Memory B cell (primary cell): ENCODE results near the gene RASGRF2.
"Not testable (repeated sequence)": the region's sequence is repeated elsewhere in the genome, so short reads cannot be mapped to it uniquely, and the experiment has no call there.

Experiments
- ATAC-seq: fragments of 150-1000 bp; cut with Tn5 transposase; 2 replicates; pipeline ENCODE4 v1.10.0; 2021; ENCODE audit warnings: low read depth, mild to moderate bottlenecking, moderate library complexity
- DNase-seq, 2 donors: peaks; one replicate each; pipeline ENCODE4 v3.0.0; 2022; ENCODE audit warnings: low spot score in 2 of 2
- H3K27ac Mint-ChIP-seq: one replicate; pipeline ENCODE4 v1.8.0; 2022; ENCODE audit warnings: mild to moderate bottlenecking, moderate library complexity, mixed read lengths
- H3K27me3 Mint-ChIP-seq: one replicate; pipeline ENCODE4 v1.8.0; 2022; ENCODE audit warnings: mixed read lengths
- H3K36me3 Mint-ChIP-seq: one replicate; pipeline ENCODE4 v1.8.0; 2022; ENCODE audit warnings: mild to moderate bottlenecking, mixed read lengths
- H3K4me1 Mint-ChIP-seq: one replicate; pipeline ENCODE4 v1.8.0; 2022; ENCODE audit warnings: mixed read lengths
- H3K4me3 Mint-ChIP-seq: one replicate; pipeline ENCODE4 v1.8.0; 2022; ENCODE audit warnings: mild to moderate bottlenecking, moderate library complexity, mixed read lengths
- H3K9me3 Mint-ChIP-seq: one replicate; pipeline ENCODE4 v1.8.0; 2022; ENCODE audit warnings: mixed read lengths

The RASGRF2 gene

GRCh38 chr5:81253875-81254274, 293.7 kb downstream of the RASGRF2 start:
- H3K9me3 Mint-ChIP-seq = peaks cover 2% of the 10 kb centered on the region
- peaks cover 31% of the 10 kb centered on the region for H3K36me3 Mint-ChIP-seq
- H3K4me1 Mint-ChIP-seq = peaks cover 2% of the 10 kb centered on the region
- no peak overlapping the region for H3K27ac Mint-ChIP-seq
- no peaks in the 10 kb centered on the region for H3K27me3 Mint-ChIP-seq
- ATAC-seq (no peak), DNase-seq (no peak)
- no peak overlapping the region for H3K4me3 Mint-ChIP-seq

DNA sequence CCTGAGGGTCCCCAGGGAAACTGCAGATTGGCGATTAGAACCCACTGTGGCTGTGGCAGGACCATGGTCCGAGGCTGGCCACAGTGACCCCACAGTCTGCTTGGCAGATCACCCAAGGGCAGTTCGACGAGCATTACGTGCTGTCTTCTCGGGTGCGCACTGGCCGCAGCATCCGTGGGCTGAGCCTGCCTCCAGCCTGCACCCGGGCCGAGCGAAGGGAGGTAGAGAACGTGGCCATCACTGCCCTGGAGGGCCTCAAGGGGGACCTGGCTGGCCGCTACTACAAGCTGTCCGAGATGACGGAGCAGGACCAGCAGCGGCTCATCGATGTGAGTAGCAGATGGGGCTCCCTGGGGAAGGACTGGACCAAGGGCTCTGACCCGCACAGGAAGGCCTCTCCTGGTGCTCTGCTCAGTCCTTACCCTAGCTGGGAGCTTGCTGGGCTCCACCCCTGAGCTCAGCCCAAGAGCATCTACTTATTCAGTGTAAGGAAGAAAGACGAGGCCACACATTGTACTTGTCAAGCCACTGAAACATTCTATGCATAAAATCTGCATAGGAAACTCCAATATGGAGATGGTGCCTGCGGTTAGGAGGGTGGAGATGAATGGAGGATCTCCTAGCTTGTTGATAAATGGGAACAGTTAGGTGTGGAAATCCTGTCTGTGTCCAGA, 294.9 kb downstream of the RASGRF2 start:
- Mint-ChIP-seq H3K9me3 (peaks cover 5% of the 10 kb centered on the region), H3K36me3 (peaks cover 33% of the 10 kb centered on the region), H3K27ac (no peak overlapping the region), H3K27me3 (no peaks in the 10 kb centered on the region), H3K4me1 (peaks cover 5% of the 10 kb centered on the region), H3K4me3 (no peak overlapping the region)
- DNase-seq (no peak), ATAC-seq (no peak)

- ATAC-seq (no peak), DNase-seq (no peak)
- Mint-ChIP-seq H3K36me3 (peaks cover 38% of the 10 kb centered on the region), H3K9me3 (peaks cover 7% of the 10 kb centered on the region), H3K27ac (no peak overlapping the region), H3K4me3 (no peak overlapping the region), H3K4me1 (peaks cover 5% of the 10 kb centered on the region), H3K27me3 (no peaks in the 10 kb centered on the region)
These were observed 296.6 kb downstream of the RASGRF2 start for GRCh38 chr5:81256766-81257165.

- not testable (repeated sequence) for H3K27me3 Mint-ChIP-seq, ATAC-seq, H3K27ac Mint-ChIP-seq, H3K4me3 Mint-ChIP-seq, H3K4me1 Mint-ChIP-seq, DNase-seq
- peaks cover 10% of the 10 kb centered on the region for H3K9me3 Mint-ChIP-seq
- peaks cover 33% of the 10 kb centered on the region for H3K36me3 Mint-ChIP-seq
These were observed 302.6 kb downstream of the RASGRF2 start for GRCh38 chr5:81262796-81263195.

DNA sequence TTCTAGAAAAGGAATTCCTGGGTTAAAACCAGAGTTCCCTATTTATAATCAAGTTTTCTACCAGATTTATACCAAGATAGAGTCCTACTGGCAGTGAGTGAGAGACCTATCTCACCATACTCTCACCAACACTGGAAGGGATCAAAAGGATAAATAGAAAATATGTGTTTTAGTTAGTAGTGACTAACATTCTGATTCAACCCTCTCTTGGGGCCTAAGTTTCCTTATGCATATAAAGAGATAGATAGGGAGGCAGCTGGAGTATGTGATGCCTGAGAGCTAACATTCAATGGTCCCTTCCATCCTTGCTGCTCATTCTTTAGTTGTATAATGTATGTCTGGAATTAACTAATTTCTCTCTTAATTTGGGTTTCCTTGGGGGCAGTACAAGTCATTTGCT, 304.9 kb downstream of the RASGRF2 start:
- DNase-seq = no peak
- Mint-ChIP-seq H3K27me3 (no peaks in the 10 kb centered on the region), H3K36me3 (peaks cover 33% of the 10 kb centered on the region), H3K4me1 (peaks cover 8% of the 10 kb centered on the region), H3K9me3 (peaks cover 6% of the 10 kb centered on the region), H3K4me3 (no peak overlapping the region), H3K27ac (no peak overlapping the region)
- ATAC-seq = no peak

- ATAC-seq (no peak), DNase-seq (no peak)
- Mint-ChIP-seq H3K27me3 (no peaks in the 10 kb centered on the region), H3K36me3 (peaks cover 35% of the 10 kb centered on the region), H3K4me3 (no peak overlapping the region), H3K27ac (no peak overlapping the region), H3K9me3 (peaks cover 11% of the 10 kb centered on the region), H3K4me1 (peaks cover 18% of the 10 kb centered on the region)
These were observed 308.5 kb downstream of the RASGRF2 start for GRCh38 chr5:81268521-81269196.

DNA sequence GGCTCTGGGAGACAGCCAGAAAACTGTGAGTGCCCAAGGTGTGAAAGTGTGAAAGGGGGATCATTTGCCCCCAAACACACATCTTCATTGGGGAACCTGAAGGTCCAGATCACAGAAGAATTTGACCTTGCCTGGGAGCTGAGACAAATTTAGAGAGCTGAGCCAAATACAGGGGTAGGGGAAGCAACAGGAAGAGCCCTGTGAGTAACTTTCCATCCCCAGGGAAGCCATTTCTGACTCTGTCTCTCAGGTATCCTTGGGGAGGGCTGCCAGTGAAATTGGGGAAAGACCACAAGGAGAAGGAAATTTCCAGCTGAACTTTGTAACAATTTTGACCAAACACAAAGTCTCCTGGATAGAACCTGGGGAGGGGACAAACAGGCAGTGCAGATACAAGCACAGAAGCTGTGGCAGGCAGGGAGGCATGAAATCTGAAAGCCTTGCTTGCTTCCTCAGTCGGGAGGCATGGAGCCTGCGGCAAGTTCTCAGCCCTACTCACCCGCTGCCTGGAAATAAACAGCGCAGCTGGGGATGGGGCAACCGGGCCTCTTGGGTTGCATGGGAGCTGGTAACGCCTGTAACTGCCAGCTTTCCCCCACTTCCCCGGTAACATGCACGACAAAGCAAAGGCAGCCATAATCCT, 309.7 kb downstream of the RASGRF2 start:
- Mint-ChIP-seq H3K27me3 (no peaks in the 10 kb centered on the region), H3K36me3 (peaks cover 39% of the 10 kb centered on the region), H3K27ac (no peak overlapping the region), H3K4me1 (peaks cover 21% of the 10 kb centered on the region), H3K4me3 (no peak overlapping the region), H3K9me3 (peaks cover 16% of the 10 kb centered on the region)
- ATAC-seq = no peak
- DNase-seq = no peak

- not testable (repeated sequence) for H3K27ac Mint-ChIP-seq, ATAC-seq, DNase-seq, H3K4me3 Mint-ChIP-seq, H3K27me3 Mint-ChIP-seq
- Mint-ChIP-seq H3K36me3 (peaks cover 43% of the 10 kb centered on the region), H3K9me3 (peaks cover 18% of the 10 kb centered on the region), H3K4me1 (peaks cover 24% of the 10 kb centered on the region)
These were observed 310.3 kb downstream of the RASGRF2 start for GRCh38 chr5:81270394-81271027.
